ENCODE data around the gene KLHL3. TPM values are rescaled to one million over a fixed set of nuclear protein-coding genes. Genes with fewer than 3 reads are reported as not detected.

The KLHL3 gene
- total RNA-seq, 4 donors from 2014 or later, result 0.46 to 4.6 (median 1.7) TPM

DNA sequence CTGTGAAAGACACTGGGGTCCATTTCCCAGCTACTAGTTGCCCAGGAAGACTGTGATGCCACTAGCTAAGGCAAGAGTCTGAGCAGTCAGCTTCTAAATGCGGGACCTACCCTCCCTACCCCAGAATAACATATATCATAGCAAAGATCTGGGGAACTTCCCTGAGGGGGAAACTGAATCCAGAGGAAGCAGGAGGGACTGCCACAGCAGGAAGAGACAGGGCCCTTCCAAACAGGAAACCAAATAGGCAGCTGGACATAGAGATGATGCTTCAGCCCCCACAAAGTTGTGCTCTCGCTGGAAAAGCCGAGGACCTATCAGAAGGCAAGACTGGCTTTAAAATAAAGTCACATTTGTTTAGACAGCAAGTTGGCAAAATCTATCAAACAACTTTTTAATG lies 51.1 kb downstream of the KLHL3 start:
- ATAC-seq, result no peak
- no peak overlapping the region for H3K4me3 ChIP-seq
- no peak overlapping the region for H3K27ac ChIP-seq
- H3K4me1 ChIP-seq, result no peaks in the 10 kb centered on the region
- no peak for DNase-seq
- no peaks in the 10 kb centered on the region for H3K36me3 ChIP-seq
- H3K9me3 ChIP-seq, result no peaks in the 10 kb centered on the region
- intact Hi-C loops (cut with DNase I; ENCODE audit: low total_unique reads), result no loop called here
- in situ Hi-C loops (cut with MboI; ENCODE audit: low sequenced_read_pairs in 4 of 4), result no loop called here
- TF ChIP-seq, protein P1, sequence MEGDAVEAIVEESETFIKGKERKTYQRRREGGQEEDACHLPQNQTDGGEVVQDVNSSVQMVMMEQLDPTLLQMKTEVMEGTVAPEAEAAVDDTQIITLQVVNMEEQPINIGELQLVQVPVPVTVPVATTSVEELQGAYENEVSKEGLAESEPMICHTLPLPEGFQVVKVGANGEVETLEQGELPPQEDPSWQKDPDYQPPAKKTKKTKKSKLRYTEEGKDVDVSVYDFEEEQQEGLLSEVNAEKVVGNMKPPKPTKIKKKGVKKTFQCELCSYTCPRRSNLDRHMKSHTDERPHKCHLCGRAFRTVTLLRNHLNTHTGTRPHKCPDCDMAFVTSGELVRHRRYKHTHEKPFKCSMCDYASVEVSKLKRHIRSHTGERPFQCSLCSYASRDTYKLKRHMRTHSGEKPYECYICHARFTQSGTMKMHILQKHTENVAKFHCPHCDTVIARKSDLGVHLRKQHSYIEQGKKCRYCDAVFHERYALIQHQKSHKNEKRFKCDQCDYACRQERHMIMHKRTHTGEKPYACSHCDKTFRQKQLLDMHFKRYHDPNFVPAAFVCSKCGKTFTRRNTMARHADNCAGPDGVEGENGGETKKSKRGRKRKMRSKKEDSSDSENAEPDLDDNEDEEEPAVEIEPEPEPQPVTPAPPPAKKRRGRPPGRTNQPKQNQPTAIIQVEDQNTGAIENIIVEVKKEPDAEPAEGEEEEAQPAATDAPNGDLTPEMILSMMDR (IDR thresholded peaks at IDR 0.05 in 4 of 5, conservative IDR thresholded peaks at IDR 0.05 in 1 of 5), result no peak
- no peak for TF ChIP-seq POLR2A (IDR thresholded peaks at IDR 0.05)
- no peaks in the 10 kb centered on the region for H3K27me3 ChIP-seq

DNA sequence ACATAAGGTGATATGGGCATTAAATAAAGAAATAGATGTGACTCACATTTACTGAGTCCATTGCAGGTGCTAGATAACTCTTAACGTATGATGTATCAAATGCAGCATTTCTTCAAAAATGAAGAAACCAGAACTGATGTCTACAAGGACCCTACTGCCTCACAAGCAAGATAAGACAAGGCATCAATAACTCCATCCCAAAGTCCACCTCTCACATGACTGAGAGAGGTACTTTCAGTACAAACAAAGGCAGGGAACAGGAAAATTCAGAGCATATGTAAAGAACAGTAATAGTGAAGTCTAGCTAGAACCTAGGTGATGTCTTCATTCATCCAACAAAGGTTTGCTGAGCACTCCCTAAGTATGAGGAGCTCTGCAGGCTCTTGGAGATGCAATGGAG lies 54.7 kb downstream of the KLHL3 start:
- intact Hi-C loops (cut with DNase I; ENCODE audit: low total_unique reads), result no loop called here

DNA sequence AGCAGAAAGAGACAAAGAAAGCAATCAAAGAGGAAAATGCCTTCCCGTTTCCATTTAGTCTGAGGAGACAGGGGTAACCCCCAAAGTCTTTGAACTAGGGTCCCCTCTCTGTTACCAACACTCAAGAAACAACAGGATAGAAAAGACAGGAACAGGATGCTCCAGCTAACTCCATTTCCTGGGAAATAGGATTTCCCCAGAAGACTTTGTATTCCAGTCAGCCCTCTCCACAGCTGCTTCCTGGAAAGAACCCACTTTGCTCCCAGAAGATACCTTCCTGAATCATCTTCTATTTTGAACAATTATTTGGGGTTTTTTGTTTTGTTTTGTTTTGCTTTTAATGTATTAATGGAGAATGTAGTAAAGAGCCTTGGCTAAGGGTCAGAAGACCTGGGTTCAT lies 56.0 kb downstream of the KLHL3 start:
- ATAC-seq, result no peak

More for the DNA sequence above, 54.7 kb downstream of the KLHL3 start:
- Histone ChIP-seq H3K27ac (no peak overlapping the region), H3K4me3 (no peak overlapping the region), H3K4me1 (no peaks in the 10 kb centered on the region), H3K9me3 (no peaks in the 10 kb centered on the region), H3K36me3 (no peaks in the 10 kb centered on the region), H3K27me3 (no peaks in the 10 kb centered on the region)
- in situ Hi-C loops (cut with MboI; ENCODE audit: low sequenced_read_pairs in 4 of 4), result no loop called here
- no peak for ATAC-seq
- no peak for DNase-seq
- TF ChIP-seq, protein P1 (IDR thresholded peaks at IDR 0.05 in 4 of 5, conservative IDR thresholded peaks at IDR 0.05 in 1 of 5), result no peak
- no peak for TF ChIP-seq POLR2A (IDR thresholded peaks at IDR 0.05)

DNA sequence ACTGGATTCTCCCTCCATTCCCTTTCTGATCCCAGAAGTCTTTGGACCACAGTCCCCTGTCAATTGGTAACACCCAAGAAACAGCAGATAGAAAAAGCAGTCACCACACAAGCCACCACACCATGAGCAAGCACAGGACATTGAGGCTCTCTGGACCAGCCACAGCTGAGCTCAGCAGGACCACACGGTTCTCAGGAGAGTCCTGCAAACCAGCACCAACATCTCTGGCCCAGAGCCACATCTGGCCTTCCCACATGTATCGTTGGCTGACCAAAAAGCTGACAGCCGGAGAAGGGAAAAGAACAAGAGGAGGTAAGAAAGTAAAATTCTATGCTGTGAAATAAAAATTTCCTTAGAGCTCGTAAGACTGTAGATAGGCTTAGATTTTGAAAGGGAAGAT lies 56.7 kb downstream of the KLHL3 start:
- in situ Hi-C loops (cut with MboI; ENCODE audit: low sequenced_read_pairs in 4 of 4), result no loop called here

More for the DNA sequence above, 56.0 kb downstream of the KLHL3 start:
- TF ChIP-seq, protein P1 (IDR thresholded peaks at IDR 0.05 in 4 of 5, conservative IDR thresholded peaks at IDR 0.05 in 1 of 5), result no peak
- no peak for TF ChIP-seq POLR2A (IDR thresholded peaks at IDR 0.05)
- Histone ChIP-seq H3K4me1 (no peaks in the 10 kb centered on the region), H3K27ac (no peak overlapping the region), H3K9me3 (no peaks in the 10 kb centered on the region), H3K36me3 (no peaks in the 10 kb centered on the region), H3K4me3 (no peak overlapping the region), H3K27me3 (no peaks in the 10 kb centered on the region)
- no peak for DNase-seq
- intact Hi-C loops (cut with DNase I; ENCODE audit: low total_unique reads), result no loop called here
- in situ Hi-C loops (cut with MboI; ENCODE audit: low sequenced_read_pairs in 4 of 4), result no loop called here

More for the DNA sequence above, 56.7 kb downstream of the KLHL3 start:
- intact Hi-C loops (cut with DNase I; ENCODE audit: low total_unique reads), result no loop called here
- ATAC-seq (no peak), DNase-seq (no peak)
- Histone ChIP-seq H3K4me3 (no peak overlapping the region), H3K9me3 (no peaks in the 10 kb centered on the region), H3K4me1 (no peaks in the 10 kb centered on the region), H3K27me3 (no peaks in the 10 kb centered on the region), H3K27ac (no peak overlapping the region), H3K36me3 (no peaks in the 10 kb centered on the region)
- no peak for TF ChIP-seq POLR2A (IDR thresholded peaks at IDR 0.05)
- TF ChIP-seq, protein P1 (IDR thresholded peaks at IDR 0.05 in 4 of 5, conservative IDR thresholded peaks at IDR 0.05 in 1 of 5), result no peak
